GM23338 (cell line): ENCODE measurements around the gene EML4. TPM values are rescaled to one million over a fixed set of nuclear protein-coding genes. Genes with fewer than 3 reads are reported as not detected.

Experiments
- ATAC-seq: fragments of 200-7000 bp; cut with Tn5 transposase; 3 replicates; pipeline ENCODE4 v1.9.1; 2020
- DNase-seq: peaks from one replicate; pipeline ENCODE4 v3.0.0-alpha.2; 2015; ENCODE audit warnings: low spot score
- H2AFZ ChIP-seq: fragments of 200-600 bp; sonication (generic); 2 replicates; pipeline ENCODE4 v1.8.0; 2016; ENCODE audit warnings: antibody characterized with exemption, mild to moderate bottlenecking, moderate library complexity
- H3F3A ChIP-seq: fragments of 200-600 bp; sonication (generic); replicated peaks from 2 replicates; pipeline ENCODE4 v1.8.0; 2017; ENCODE audit warnings: antibody characterized with exemption, mixed run types, low read depth
- H3K27ac ChIP-seq: fragments of 200-600 bp; sonication (generic); 2 replicates; pipeline ENCODE4 v1.6.1; 2016; ENCODE audit warnings: low read depth
- H3K27me3 ChIP-seq: fragments of 200-600 bp; sonication (generic); 2 replicates; pipeline ENCODE4 v1.8.0; 2016; ENCODE audit warnings: mild to moderate bottlenecking, mixed run types, moderate library complexity; ENCODE audit not compliant: insufficient read depth
- H3K36me3 ChIP-seq: fragments of 200-600 bp; sonication (generic); 2 replicates; pipeline ENCODE4 v1.8.0; 2016; ENCODE audit warnings: mild to moderate bottlenecking; ENCODE audit not compliant: insufficient read depth
- H3K4me1 ChIP-seq: fragments of 200-600 bp; sonication (generic); 2 replicates; pipeline ENCODE4 v1.8.0; 2016; ENCODE audit warnings: mild to moderate bottlenecking, moderate library complexity; ENCODE audit not compliant: insufficient read depth
- H3K4me2 ChIP-seq: fragments of 200-600 bp; sonication (generic); 2 replicates; pipeline ENCODE4 v1.7.1; 2017; ENCODE audit warnings: mixed run types
- H3K4me3 ChIP-seq: fragments of 200-600 bp; sonication (generic); 2 replicates; pipeline ENCODE4 v1.6.1; 2016; ENCODE audit warnings: mixed run types
- H3K79me2 ChIP-seq: fragments of 200-600 bp; sonication (generic); replicated peaks from 2 replicates; pipeline ENCODE4 v1.8.0; 2017; ENCODE audit warnings: mild to moderate bottlenecking; ENCODE audit not compliant: insufficient read depth
- H3K9me2 ChIP-seq: fragments of 200-600 bp; sonication (generic); 2 replicates; pipeline ENCODE4 v1.8.0; 2017; ENCODE audit not compliant: insufficient read depth
- H4K20me1 ChIP-seq: fragments of 200-600 bp; sonication (generic); replicated peaks from 2 replicates; pipeline ENCODE4 v1.8.0; 2017; ENCODE audit warnings: mild to moderate bottlenecking; ENCODE audit not compliant: insufficient read depth
- H3K27ac Mint-ChIP-seq: 2 replicates; pipeline ENCODE4 v1.8.0; 2020; ENCODE audit warnings: inconsistent platforms, mild to moderate bottlenecking, moderate library complexity, mixed read lengths
- H3K27me3 Mint-ChIP-seq: 3 replicates; pipeline ENCODE4 v1.8.0; 2022; ENCODE audit warnings: low read depth, mild to moderate bottlenecking, moderate library complexity, mixed read lengths, inconsistent platforms; ENCODE audit not compliant: insufficient read depth, poor library complexity
- H3K36me3 Mint-ChIP-seq: 3 replicates; pipeline ENCODE4 v1.8.0; 2021; ENCODE audit warnings: low read depth, mild to moderate bottlenecking, inconsistent platforms, moderate library complexity, mixed read lengths
- H3K4me1 Mint-ChIP-seq: 3 replicates; pipeline ENCODE4 v1.8.0; 2020; ENCODE audit warnings: mild to moderate bottlenecking, inconsistent platforms, mixed read lengths
- H3K4me3 Mint-ChIP-seq: 3 replicates; pipeline ENCODE4 v1.8.0; 2021; ENCODE audit warnings: moderate library complexity, mild to moderate bottlenecking, inconsistent platforms, mixed read lengths
- H3K9me3 Mint-ChIP-seq: 3 replicates; pipeline ENCODE4 v1.8.0; 2020; ENCODE audit warnings: moderate library complexity, mild to moderate bottlenecking, inconsistent platforms, mixed read lengths
- EZH2 ChIP-seq: fragments of 200-600 bp; sonication (generic); IDR thresholded peaks from one replicate; pipeline ENCODE4 v1.8.0; 2017; ENCODE audit warnings: antibody characterized with exemption, mild to moderate bottlenecking, low read depth; ENCODE audit not compliant: unreplicated experiment
- EZH2phosphoT487 ChIP-seq: fragments of 200-600 bp; sonication (generic); IDR thresholded peaks from one replicate; pipeline ENCODE4 v1.8.1; 2018; ENCODE audit warnings: antibody characterized with exemption; ENCODE audit not compliant: unreplicated experiment
- NANOG ChIP-seq: IDR thresholded peaks from 2 replicates; pipeline ENCODE4 v1.6.1; 2016; ENCODE audit warnings: antibody characterized with exemption, borderline replicate concordance
- POLR2AphosphoS5 ChIP-seq: IDR thresholded peaks from 2 replicates; pipeline ENCODE4 v1.6.1; 2016; ENCODE audit warnings: antibody characterized with exemption, low read depth
- REST ChIP-seq: IDR thresholded peaks from one replicate; pipeline ENCODE4 v1.6.1; 2018; ENCODE audit warnings: antibody characterized with exemption; ENCODE audit not compliant: unreplicated experiment
- ZNF331 ChIP-seq: fragments of 250-450 bp; sonication (Bioruptor Pico); IDR thresholded peaks from 2 replicates; pipeline ENCODE4 v1.5.0; 2020; ENCODE audit warnings: low read depth, mild to moderate bottlenecking, moderate library complexity
- ZNF462 ChIP-seq: fragments of 250-450 bp; sonication (Bioruptor Pico); IDR thresholded peaks from 2 replicates; pipeline ENCODE4 v1.5.0; 2020; ENCODE audit warnings: mild to moderate bottlenecking, moderate library complexity
- polyA plus RNA-seq: library from polyadenylated mRNA; unstranded; fragments of >200 nt; fragmentation: Nextera tagmentation; extraction: Ambion mirVana; gene quantifications from 2 replicates; pipeline ENCODE4 v1.2.1, GENCODE V29; 2016
- total RNA-seq: library from RNA; depleted of rRNA; stranded (reverse); fragments of >200 nt; shearing (Covaris generic); gene quantifications from 2 replicates; pipeline ENCODE4 v1.2.3, GENCODE V29; 2014

The EML4 gene
- total and polyA plus RNA-seq, 2 experiments from 2014 or later: 65.3 to 115 TPM

- TF ChIP-seq REST (no peak), EZH2phosphoT487 (no peak), EZH2 (no peak), ZNF462 (CRISPR knock-in tag) (no peak)
Measured at GRCh38 chr2:42303252-42303651, 134.1 kb downstream of the EML4 start (continued).

GRCh38 chr2:42304059-42304713 is 135.0 kb downstream of the EML4 start:
- H3K4me1 ChIP-seq: no peaks in the 10 kb centered on the region
- Mint-ChIP-seq H3K27ac (no peak overlapping the region), H3K36me3 (peaks cover 33% of the 10 kb centered on the region), H3K27me3 (no peaks in the 10 kb centered on the region), H3K4me3 (no peak overlapping the region), H3K4me1 (no peaks in the 10 kb centered on the region), H3K9me3 (no peaks in the 10 kb centered on the region)
- no peaks in the 10 kb centered on the region for H3F3A ChIP-seq
- H3K4me2 ChIP-seq: no peak overlapping the region
- no peaks in the 10 kb centered on the region for H3K79me2 ChIP-seq
- H4K20me1 ChIP-seq: no peaks in the 10 kb centered on the region
- H2AFZ ChIP-seq: no peak overlapping the region
- no peak overlapping the region for H3K27ac ChIP-seq
- no peak overlapping the region for H3K4me3 ChIP-seq
- no peaks in the 10 kb centered on the region for H3K27me3 ChIP-seq
- H3K9me2 ChIP-seq: no peaks in the 10 kb centered on the region
- ATAC-seq (no peak), DNase-seq (no peak)
- peaks cover 12% of the 10 kb centered on the region; the same call in 1 of the 2 replicates for H3K36me3 ChIP-seq
- TF ChIP-seq ZNF331 (CRISPR knock-in tag) (no peak), NANOG (no peak), POLR2AphosphoS5 (no peak)
